Breast epithelium (tissue), 4 donors: Measurements from ENCODE around the gene STEAP3. TPM values are rescaled to one million over a fixed set of nuclear protein-coding genes. Genes with fewer than 3 reads are reported as not detected.

Source experiments
- DNase-seq, 2 donors: peaks; one replicate each; pipeline ENCODE4 v3.0.0-alpha.2; 2019; ENCODE audit warnings: low spot score in 2 of 2
- H3K27ac ChIP-seq, 2 donors: fragments of 200-600 bp; sonication (generic) in 1 of 2; one replicate each; pipeline ENCODE4 v1.5.1; 2016 to 2019; ENCODE audit warnings: mild to moderate bottlenecking in 1 of 2
- H3K27me3 ChIP-seq, 2 donors: fragments of 200-600 bp; sonication (generic) in 1 of 2; one replicate each; pipeline versions ENCODE4 v1.5.1 to v1.6.0; 2017 to 2019; ENCODE audit warnings: control low read depth in 1 of 2, mild to moderate bottlenecking in 1 of 2
- H3K36me3 ChIP-seq: fragments of 200-600 bp; one replicate; pipeline ENCODE4 v1.5.1; 2019
- H3K4me1 ChIP-seq, 2 donors: fragments of 200-600 bp; sonication (generic); one replicate each; pipeline ENCODE4 v1.5.1; 2016 to 2019; ENCODE audit warnings: control low read depth in 1 of 2
- H3K4me3 ChIP-seq, 3 donors: fragments of 200-600 bp; sonication (generic); 1 replicate in 2 of 3; 2 replicates in 1 of 3; pipeline ENCODE4 v1.5.1; 2016 to 2019; ENCODE audit warnings: mild to moderate bottlenecking in 3 of 3, moderate library complexity in 2 of 3
- H3K9me3 ChIP-seq, 2 donors: fragments of 200-600 bp; sonication (generic) in 1 of 2; one replicate each; pipeline ENCODE4 v1.5.1; 2016 to 2019; ENCODE audit warnings: control low read depth in 1 of 2
- CTCF ChIP-seq, 3 donors: fragments of 450-650 bp; IDR thresholded peaks; one replicate each; pipeline ENCODE4 v1.5.1; 2016 to 2017; ENCODE audit warnings: antibody characterized with exemption in 3 of 3, mild to moderate bottlenecking in 3 of 3, moderate library complexity in 3 of 3
- POLR2A ChIP-seq: fragments of 450-650 bp; IDR thresholded peaks from one replicate; pipeline ENCODE4 v1.6.1; 2016; ENCODE audit warnings: antibody characterized with exemption, mild to moderate bottlenecking, moderate library complexity
- POLR2AphosphoS5 ChIP-seq, 3 donors: sonication (generic); formaldehyde crosslinking; IDR thresholded peaks; one replicate each; pipeline ENCODE4 v1.6.1; 2017; ENCODE audit warnings: antibody characterized with exemption in 3 of 3
- intact Hi-C: fragments of 100-400 bp; cut with DNase I; formaldehyde crosslinking; loops from one replicate; pipeline ENCODE4 v1.15.1; 2023; ENCODE audit warnings: low total_unique reads
- total RNA-seq, 3 donors: library from RNA; depleted of rRNA; stranded (reverse); fragments of >200 nt; gene quantifications; one replicate each; pipeline ENCODE4 v1.1.0, GENCODE V29; 2016

Gene STEAP3
- 10 to 100 TPM; 11.2 to 52.2 (median 49.8) TPM for total RNA-seq

- intact Hi-C loops: loop anchor here (10.0 kb wide), 1 partner anchor 941 kb away; no protein-coding TSS in a partner anchor
- H3K27ac ChIP-seq: peak within 1 kb of the TSS; percentile 48 to 70
- no peaks in the 10 kb centered on the region for H3K9me3 ChIP-seq
- peaks cover 0 to 10% of the 10 kb centered on the region in 2 donors for H3K4me1 ChIP-seq
- H3K36me3 ChIP-seq: no peaks in the 10 kb centered on the region
- H3K4me3 ChIP-seq: peak within 1 kb of the TSS; percentile 66 to 86 (median 74)
- H3K27me3 ChIP-seq: no peaks in the 10 kb centered on the region
- TF ChIP-seq POLR2AphosphoS5 (IDR thresholded peaks at IDR 0.05) (no peak), CTCF (IDR thresholded peaks at IDR 0.05) (no peak), POLR2A (no peak)
- DNase-seq: peak in 1 of 2 donors; percentile 26
Measured at GRCh38 chr2:119223521-119224390, at the start of gene STEAP3. Gene STEAP3 (plus strand): TSS chr2:119223834. CDS start chr2:119231013, 7,179 bp downstream.

GRCh38 chr2:119174216-119174992, 49.2 kb upstream of the STEAP3 start:
- intact Hi-C loops: loop anchor here (5.0 kb wide), 1 partner anchor 33 kb away; no protein-coding TSS in a partner anchor
- Histone ChIP-seq H3K4me3 (no peak overlapping the region), H3K27ac (no peak overlapping the region), H3K27me3 (no peaks in the 10 kb centered on the region), H3K4me1 (no peaks in the 10 kb centered on the region), H3K9me3 (no peaks in the 10 kb centered on the region), H3K36me3 (no peaks in the 10 kb centered on the region)
- no peak for TF ChIP-seq POLR2A
- peak; percentile 15 to 32 (median 25) for TF ChIP-seq CTCF (IDR thresholded peaks at IDR 0.05)
- no peak for DNase-seq

- H3K4me1 ChIP-seq: no peaks in the 10 kb centered on the region
- TF ChIP-seq POLR2AphosphoS5 (IDR thresholded peaks at IDR 0.05): no peak
- TF ChIP-seq CTCF (IDR thresholded peaks at IDR 0.05): no peak
- TF ChIP-seq POLR2A: no peak
- DNase-seq: no peak
- no peaks in the 10 kb centered on the region for H3K9me3 ChIP-seq
- H3K27me3 ChIP-seq: no peaks in the 10 kb centered on the region
- no peak overlapping the region for H3K27ac ChIP-seq
- intact Hi-C loops: loop anchor here (5.0 kb wide), 1 partner anchor 32 kb away; no protein-coding TSS in a partner anchor
- no peak overlapping the region for H3K4me3 ChIP-seq
- no peaks in the 10 kb centered on the region for H3K36me3 ChIP-seq
Measured at GRCh38 chr2:119174993-119175347, 48.7 kb upstream of the STEAP3 start.

- Histone ChIP-seq H3K4me1 (no peaks in the 10 kb centered on the region), H3K27me3 (no peaks in the 10 kb centered on the region), H3K4me3 (no peak overlapping the region), H3K36me3 (no peaks in the 10 kb centered on the region), H3K9me3 (no peaks in the 10 kb centered on the region), H3K27ac (no peak overlapping the region)
- DNase-seq: no peak
- TF ChIP-seq CTCF (IDR thresholded peaks at IDR 0.05) (no peak), POLR2AphosphoS5 (IDR thresholded peaks at IDR 0.05) (no peak), POLR2A (no peak)
- intact Hi-C loops: no loop called here
Measured at GRCh38 chr2:119175517-119175916, 48.1 kb upstream of the STEAP3 start.
